ENCODE results near the gene GPS2.

Gene GPS2

DNA sequence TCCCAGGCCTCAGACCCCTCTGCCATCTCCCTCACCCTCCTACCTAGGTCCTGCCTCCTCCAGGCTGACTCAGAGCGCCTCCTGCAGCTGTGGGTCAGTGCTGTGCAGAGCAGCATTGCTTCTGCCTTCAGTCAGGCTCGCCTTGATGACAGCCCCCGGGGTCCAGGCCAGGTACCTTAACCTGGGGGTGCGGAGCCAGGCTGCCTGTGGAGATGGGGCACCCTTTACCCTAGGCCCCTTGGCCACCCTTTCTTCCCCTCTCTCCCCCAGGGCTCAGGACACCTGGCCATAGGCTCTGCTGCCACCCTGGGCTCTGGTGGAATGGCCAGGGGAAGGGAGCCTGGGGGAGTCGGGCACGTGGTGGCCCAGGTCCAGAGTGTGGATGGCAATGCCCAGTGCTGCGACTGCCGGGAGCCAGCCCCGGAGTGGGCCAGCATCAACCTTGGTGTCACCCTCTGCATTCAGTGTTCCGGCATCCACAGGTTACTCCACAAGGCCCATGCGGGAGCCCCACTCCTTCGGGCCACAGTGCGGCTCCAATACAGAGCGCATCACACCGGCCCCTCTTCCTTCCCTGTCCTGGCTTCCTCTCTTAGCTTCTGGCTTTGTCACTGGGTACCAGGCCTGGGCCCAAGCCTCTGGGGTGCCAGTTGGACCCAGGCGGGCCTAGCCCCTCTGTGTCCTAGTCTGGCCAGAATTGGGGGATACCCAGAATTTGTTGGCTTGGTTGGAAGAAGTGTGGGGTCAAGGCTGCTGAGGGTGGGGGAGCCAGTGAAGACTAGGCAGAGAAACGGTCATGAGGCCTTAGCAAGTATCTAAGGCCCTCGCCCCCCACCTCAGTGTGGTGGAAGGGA is 31.8 kb upstream of the GPS2 start:
- Histone ChIP-seq H3K4me1 (ENCODE audit: low read length) (peaks cover 5% of the 10 kb centered on the region; the same call in 1 of the 2 replicates), H2AFZ (ENCODE audit: low read length) (no peak overlapping the region), H3K27ac (ENCODE audit: low read length) (no peak overlapping the region), H3K36me3 (replicated peaks; ENCODE audit: insufficient read depth, low read length) (no peaks in the 10 kb centered on the region), H4K20me1 (ENCODE audit: insufficient read depth, low read length) (no peaks in the 10 kb centered on the region), H3F3A (ENCODE audit: insufficient read depth, low read length) (0 out of 2 replicates have a peak, but pooled peaks cover 6% of the 10 kb centered on the region), H3K4me2 (ENCODE audit: low read depth, low read length) (no peak overlapping the region), H3K9me3 (replicated peaks; ENCODE audit: insufficient read depth, low read length) (no peaks in the 10 kb centered on the region), H3K9me2 (replicated peaks; ENCODE audit: insufficient read depth, low read length) (no peaks in the 10 kb centered on the region), H3K79me2 (ENCODE audit: low read length) (no peaks in the 10 kb centered on the region), H3K9ac (ENCODE audit: low read length) (no peak overlapping the region), H3K27me3 (replicated peaks; ENCODE audit: insufficient read depth, low read length) (no peaks in the 10 kb centered on the region), H3K4me3 (ENCODE audit: low read length) (no peak overlapping the region)
- DNase-seq = no peak
- no peak for TF ChIP-seq EZH2 (optimal IDR thresholded peaks at IDR 0.05; ENCODE audit: low read depth, low read length)
- TF ChIP-seq, protein P1, sequence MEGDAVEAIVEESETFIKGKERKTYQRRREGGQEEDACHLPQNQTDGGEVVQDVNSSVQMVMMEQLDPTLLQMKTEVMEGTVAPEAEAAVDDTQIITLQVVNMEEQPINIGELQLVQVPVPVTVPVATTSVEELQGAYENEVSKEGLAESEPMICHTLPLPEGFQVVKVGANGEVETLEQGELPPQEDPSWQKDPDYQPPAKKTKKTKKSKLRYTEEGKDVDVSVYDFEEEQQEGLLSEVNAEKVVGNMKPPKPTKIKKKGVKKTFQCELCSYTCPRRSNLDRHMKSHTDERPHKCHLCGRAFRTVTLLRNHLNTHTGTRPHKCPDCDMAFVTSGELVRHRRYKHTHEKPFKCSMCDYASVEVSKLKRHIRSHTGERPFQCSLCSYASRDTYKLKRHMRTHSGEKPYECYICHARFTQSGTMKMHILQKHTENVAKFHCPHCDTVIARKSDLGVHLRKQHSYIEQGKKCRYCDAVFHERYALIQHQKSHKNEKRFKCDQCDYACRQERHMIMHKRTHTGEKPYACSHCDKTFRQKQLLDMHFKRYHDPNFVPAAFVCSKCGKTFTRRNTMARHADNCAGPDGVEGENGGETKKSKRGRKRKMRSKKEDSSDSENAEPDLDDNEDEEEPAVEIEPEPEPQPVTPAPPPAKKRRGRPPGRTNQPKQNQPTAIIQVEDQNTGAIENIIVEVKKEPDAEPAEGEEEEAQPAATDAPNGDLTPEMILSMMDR (IDR thresholded peaks at IDR 0.05; ENCODE audit: low read length) = no peak
- TF ChIP-seq EZH2phosphoT487 (IDR thresholded peaks at IDR 0.05; ENCODE audit: low read length) = no peak

DNA sequence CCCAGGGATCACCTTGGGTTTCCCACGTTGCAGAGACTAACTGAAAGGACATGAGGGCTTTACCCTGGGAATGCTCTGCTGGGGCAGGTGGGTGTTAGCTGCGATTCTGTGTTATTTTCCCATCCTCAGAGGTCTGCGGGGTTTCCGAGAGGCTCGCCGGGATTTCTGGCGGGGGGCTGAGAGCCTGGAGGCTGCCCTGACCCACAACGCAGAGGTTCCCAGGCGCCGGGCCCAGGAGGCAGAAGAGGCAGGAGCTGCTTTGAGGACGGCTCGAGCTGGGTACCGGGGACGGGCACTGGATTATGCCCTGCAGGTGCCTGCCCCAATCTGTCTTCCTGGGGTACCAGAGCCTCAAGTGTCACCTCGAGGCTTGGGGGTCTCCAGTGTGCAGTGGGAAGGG is 28.1 kb upstream of the GPS2 start:
- Histone ChIP-seq H3K4me3 (ENCODE audit: low read length) (no peak overlapping the region), H3K9ac (ENCODE audit: low read length) (no peak overlapping the region), H4K20me1 (ENCODE audit: insufficient read depth, low read length) (no peaks in the 10 kb centered on the region), H3K36me3 (replicated peaks; ENCODE audit: insufficient read depth, low read length) (no peaks in the 10 kb centered on the region), H3K27ac (ENCODE audit: low read length) (no peak overlapping the region), H3K4me1 (ENCODE audit: low read length) (no peaks in the 10 kb centered on the region), H3K9me2 (replicated peaks; ENCODE audit: insufficient read depth, low read length) (no peaks in the 10 kb centered on the region), H3K4me2 (ENCODE audit: low read depth, low read length) (no peak overlapping the region), H3K79me2 (ENCODE audit: low read length) (0 out of 2 replicates have a peak, but pooled peaks cover 6% of the 10 kb centered on the region), H3K27me3 (replicated peaks; ENCODE audit: insufficient read depth, low read length) (no peaks in the 10 kb centered on the region), H2AFZ (ENCODE audit: low read length) (no peak overlapping the region), H3F3A (ENCODE audit: insufficient read depth, low read length) (no peaks in the 10 kb centered on the region), H3K9me3 (replicated peaks; ENCODE audit: insufficient read depth, low read length) (no peaks in the 10 kb centered on the region)
- DNase-seq = no peak
- TF ChIP-seq EZH2 (optimal IDR thresholded peaks at IDR 0.05; ENCODE audit: low read depth, low read length) (no peak), EZH2phosphoT487 (IDR thresholded peaks at IDR 0.05; ENCODE audit: low read length) (no peak)
- TF ChIP-seq, protein P1 (IDR thresholded peaks at IDR 0.05; ENCODE audit: low read length) = no peak

DNA sequence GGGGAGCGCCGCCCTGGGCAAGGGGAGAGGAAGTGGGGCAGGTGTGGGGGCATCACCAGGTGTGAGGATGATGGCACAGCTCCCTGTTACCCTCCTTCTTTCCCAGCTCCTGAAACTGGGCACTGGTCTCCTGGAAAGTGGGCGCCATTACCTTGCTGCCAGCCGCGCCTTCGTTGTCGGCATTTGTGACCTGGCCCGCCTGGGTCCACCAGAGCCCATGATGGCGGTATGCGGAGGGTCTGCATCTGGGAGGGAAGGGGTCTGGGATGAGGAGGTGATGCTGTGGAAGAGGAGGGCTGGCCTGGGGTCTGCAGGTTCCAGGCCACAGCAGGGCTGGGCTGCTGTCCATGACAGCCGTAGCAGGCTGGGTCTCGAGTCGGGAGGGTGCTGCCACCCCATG is 26.7 kb upstream of the GPS2 start:
- Histone ChIP-seq H3K79me2 (ENCODE audit: low read length) (peaks cover 18% of the 10 kb centered on the region), H3K27ac (ENCODE audit: low read length) (no peak overlapping the region), H3F3A (ENCODE audit: insufficient read depth, low read length) (0 out of 2 replicates have a peak, but pooled peaks cover 3% of the 10 kb centered on the region), H3K9me3 (replicated peaks; ENCODE audit: insufficient read depth, low read length) (no peaks in the 10 kb centered on the region), H2AFZ (ENCODE audit: low read length) (no peak overlapping the region), H4K20me1 (ENCODE audit: insufficient read depth, low read length) (no peaks in the 10 kb centered on the region), H3K9ac (ENCODE audit: low read length) (no peak overlapping the region), H3K4me2 (ENCODE audit: low read depth, low read length) (no peak overlapping the region), H3K4me1 (ENCODE audit: low read length) (no peaks in the 10 kb centered on the region), H3K9me2 (replicated peaks; ENCODE audit: insufficient read depth, low read length) (no peaks in the 10 kb centered on the region), H3K27me3 (replicated peaks; ENCODE audit: insufficient read depth, low read length) (no peaks in the 10 kb centered on the region), H3K36me3 (replicated peaks; ENCODE audit: insufficient read depth, low read length) (no peaks in the 10 kb centered on the region), H3K4me3 (ENCODE audit: low read length) (no peak overlapping the region)
- DNase-seq = no peak
- TF ChIP-seq, protein P1 (IDR thresholded peaks at IDR 0.05; ENCODE audit: low read length) = no peak
- TF ChIP-seq EZH2 (optimal IDR thresholded peaks at IDR 0.05; ENCODE audit: low read depth, low read length) (no peak), EZH2phosphoT487 (IDR thresholded peaks at IDR 0.05; ENCODE audit: low read length) (no peak)
